HepG2 (cell line): ENCODE measurements around the gene ZNF514. TPM values are rescaled to one million over a fixed set of nuclear protein-coding genes. Genes with fewer than 3 reads are reported as not detected.

Experiments used
- ATAC-seq: fragments of 200-7000 bp; cut with Tn5 transposase; 3 replicates; pipeline ENCODE4 v1.9.1; 2020; ENCODE audit warnings: mild to moderate bottlenecking, moderate library complexity
- BruUV-seq: library from RNA; stranded (reverse); fragments of 400-500 nt; replicated peaks from 2 replicates; lab custom pipeline; 2021; lab: Mats Ljungman, UMichigan
- CTCF ChIA-PET: fragments of 300-600 bp; formaldehyde crosslinking; extraction: SDS; loops from one replicate; lab custom pipeline; 2021; ENCODE audit warnings: low total read pairs, inconsistent platforms, low intra/inter-chr PET ratio; lab: Yijun Ruan, JAX
- POLR2A ChIA-PET: fragments of 350-600 bp; sonication (Branson Sonifier 250); formaldehyde crosslinking; loops from one replicate; lab custom pipeline; 2020; ENCODE audit warnings: antibody characterized with exemption, inconsistent platforms; lab: Yijun Ruan, JAX
- DNase-seq: peaks from one replicate; pipeline ENCODE4 v3.0.0-alpha.2; 2015; ENCODE audit warnings: low spot score
- FAIRE-seq: peaks from 3 replicates; lab custom pipeline; 2011; peaks lifted over from hg19 to GRCh38; lab: Jason Lieb, UNC
- H2AFZ ChIP-seq: one replicate; pipeline ENCODE4 v1.6.1; 2011; ENCODE audit warnings: low read length, inconsistent platforms
- H3K27ac ChIP-seq: fragments of 300-600 bp; 3 replicates; pipeline ENCODE4 v1.8.0; 2011; ENCODE audit warnings: mixed run types, mild to moderate bottlenecking, mixed read lengths, low read length, inconsistent platforms; ENCODE audit not compliant: insufficient read depth; ENCODE audit errors: extremely low read length
- H3K27me3 ChIP-seq, 2 experiments: fragments of 200-600 bp in 1 of 2; 2 replicates in 1 of 2; 3 replicates in 1 of 2; pipeline versions ENCODE4 v1.6.0 to v1.8.0; 2011; ENCODE audit warnings: low read length in 2 of 2, mild to moderate bottlenecking in 2 of 2, moderate library complexity in 2 of 2, inconsistent platforms in 1 of 2; ENCODE audit not compliant: insufficient read depth in 2 of 2, control insufficient read depth in 1 of 2
- H3K36me3 ChIP-seq, 2 experiments: fragments of 200-600 bp in 1 of 2; replicated peaks in 1 of 2; 2 replicates in 1 of 2; 3 replicates in 1 of 2; pipeline versions ENCODE4 v1.5.1 to v1.8.0; 2011; ENCODE audit warnings: low read length in 2 of 2, inconsistent platforms in 1 of 2; ENCODE audit not compliant: insufficient read depth in 2 of 2, control insufficient read depth in 1 of 2
- H3K4me1 ChIP-seq: 2 replicates; pipeline ENCODE4 v1.5.1; 2012; ENCODE audit warnings: low read length, inconsistent platforms; ENCODE audit not compliant: insufficient read depth
- H3K4me2 ChIP-seq: 2 replicates; pipeline ENCODE4 v1.6.0; 2011; ENCODE audit warnings: low read depth, low read length, inconsistent platforms
- H3K4me3 ChIP-seq, 3 experiments: fragments of 200-600 bp in 1 of 3; sonication (generic), shearing (Covaris generic) in 1 of 3; replicated peaks in 1 of 3; 2 replicates each; pipeline ENCODE4 v1.5.1; 2011 to 2016; ENCODE audit warnings: low read length in 3 of 3, inconsistent platforms in 2 of 3, low read depth in 2 of 3, mild to moderate bottlenecking in 2 of 3, control low read depth in 1 of 3, mixed read lengths in 1 of 3; ENCODE audit not compliant: insufficient read depth in 1 of 3
- H3K79me2 ChIP-seq: one replicate; pipeline ENCODE4 v1.6.1; 2011; ENCODE audit warnings: low read length, inconsistent platforms; ENCODE audit not compliant: insufficient read depth
- H3K9ac ChIP-seq: 2 replicates; pipeline ENCODE4 v1.6.0; 2011; ENCODE audit warnings: mild to moderate bottlenecking, low read depth, low read length, inconsistent platforms; ENCODE audit not compliant: insufficient read depth
- H3K9me3 ChIP-seq: 2 replicates; pipeline ENCODE4 v1.5.1; 2012; ENCODE audit warnings: mild to moderate bottlenecking, low read length
- H4K20me1 ChIP-seq: 2 replicates; pipeline ENCODE4 v1.6.0; 2011; ENCODE audit warnings: inconsistent platforms, mild to moderate bottlenecking, low read length, moderate library complexity; ENCODE audit not compliant: insufficient read depth
- CBX5 ChIP-seq: sonication (generic); formaldehyde crosslinking; IDR thresholded peaks from 2 replicates; pipeline ENCODE4 v1.4.0; 2020; ENCODE audit warnings: missing genetic modification reagents, borderline replicate concordance
- FOXO1 ChIP-seq: sonication (generic); formaldehyde crosslinking; IDR thresholded peaks from 2 replicates; pipeline ENCODE4 v1.4.0; 2020; ENCODE audit warnings: missing genetic modification reagents
- GATA4 ChIP-seq: sonication (generic); IDR thresholded peaks from 2 replicates; pipeline ENCODE4 v1.6.1; 2016; ENCODE audit warnings: antibody characterized with exemption, low read depth, borderline replicate concordance
- SIN3A ChIP-seq: IDR thresholded peaks from 2 replicates; pipeline ENCODE4 v1.6.1; 2011; ENCODE audit warnings: low read depth, mild to moderate bottlenecking, control low read depth, low read length, borderline replicate concordance
- TARDBP ChIP-seq: sonication (generic); formaldehyde crosslinking; IDR thresholded peaks from 2 replicates; pipeline ENCODE4 v1.8.0; 2022; ENCODE audit warnings: mild to moderate bottlenecking, missing genetic modification reagents
- ZNF124 ChIP-seq: sonication (generic); formaldehyde crosslinking; IDR thresholded peaks from 2 replicates; pipeline ENCODE4 v1.4.0; 2020; ENCODE audit warnings: missing genetic modification reagents
- ZNF552 ChIP-seq: sonication (generic); formaldehyde crosslinking; IDR thresholded peaks from 2 replicates; pipeline ENCODE4 v1.9.0; 2022; ENCODE audit warnings: missing genetic modification reagents, mild to moderate bottlenecking, borderline replicate concordance
- WGBS: methylation state at CpG from one replicate; pipeline ENCODE4 v1.1.6; 2017; ENCODE audit warnings: low lambda C conversion rate; 5-methylcytosine and 5-hydroxymethylcytosine counted together
- in situ Hi-C: cut with HindIII; loops from 2 replicates; pipeline ENCODE4 v1.10.0; 2017; ENCODE audit warnings: low pct_unique_long_range_greater_than_20kb; ENCODE audit not compliant: extremely low pct_ligation_motif_present
- intact Hi-C: fragments of 100-400 bp; cut with micrococcal nuclease; formaldehyde crosslinking; loops from one replicate; pipeline ENCODE4 v1.10.0; 2022; ENCODE audit not compliant: unreplicated experiment
- polyA plus RNA-seq, 8 experiments: library from polyadenylated mRNA; depleted of rRNA in 3 of 8; stranded (reverse) in 7 of 8; unstranded in 1 of 8; fragments of >200 nt; fragmentation: Illumina TruSeq in 4 of 8; extraction: Trizol in 4 of 8; gene quantifications; 2 replicates each; pipeline versions ENCODE4 v1.2.1 to v1.2.3, GENCODE V29; 2011 to 2016; ENCODE audit warnings: low read depth in 4 of 8, missing spikeins in 1 of 8, mixed read lengths in 1 of 8; ENCODE audit not compliant: insufficient read depth in 1 of 8
- total RNA-seq, 5 experiments: library from RNA; depleted of rRNA; stranded (reverse); fragments of >200 nt; fragmentation: Illumina TruSeq; extraction: Trizol; gene quantifications; 2 replicates each; pipeline ENCODE4 v1.2.3, GENCODE V29; 2016; ENCODE audit warnings: low read depth in 1 of 5
- TF ChIP-seq, protein P1 (sequence below): sonication (generic); formaldehyde crosslinking; IDR thresholded peaks from 2 replicates; pipeline ENCODE4 v1.8.0; 2022; ENCODE audit warnings: low read depth, missing genetic modification reagents
- TF ChIP-seq, protein P2 (sequence below): sonication (generic); formaldehyde crosslinking; IDR thresholded peaks from 2 replicates; pipeline ENCODE4 v1.4.0; 2020; ENCODE audit warnings: mild to moderate bottlenecking, missing genetic modification reagents, borderline replicate concordance

The ZNF514 gene
- total and polyA plus RNA-seq, 2 of the 13 experiments (the other 11 are each of a cell fraction or from before 2014, with no cell fraction given), result 15.2 to 18.7 TPM

DNA sequence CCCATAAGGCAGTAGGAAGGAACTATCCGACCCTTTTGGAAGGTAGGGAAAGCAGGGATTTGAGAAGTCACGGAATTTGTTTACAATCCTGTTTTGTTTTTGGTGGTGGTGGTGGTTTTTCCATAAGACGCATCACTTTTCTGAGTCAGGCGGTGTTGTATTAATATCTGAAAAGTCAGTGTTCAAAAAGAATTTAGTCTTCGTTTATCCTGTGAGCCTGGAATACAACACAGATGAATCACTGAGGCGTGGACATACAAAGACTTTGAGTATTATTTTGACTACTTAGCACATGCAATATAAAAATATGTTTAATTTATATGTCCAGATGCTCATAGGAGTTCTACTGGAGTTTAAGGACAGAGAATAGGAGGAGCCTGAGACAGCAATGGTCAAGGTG, 48.5 kb upstream of the ZNF514 start:
- Histone ChIP-seq H3K4me2 (no peak overlapping the region), H3K27me3 (no peaks in the 10 kb centered on the region; a peak in 2 of 5 replicates), H3K36me3 (no peaks in the 10 kb centered on the region), H3K4me1 (no peaks in the 10 kb centered on the region), H3K27ac (no peak overlapping the region), H3K79me2 (no peaks in the 10 kb centered on the region), H3K9ac (no peak overlapping the region), H2AFZ (no peak overlapping the region), H3K4me3 (no peak overlapping the region), H3K9me3 (peaks cover 19% of the 10 kb centered on the region), H4K20me1 (no peaks in the 10 kb centered on the region)
- no peak for ATAC-seq
- no peak for FAIRE-seq
- no TSS peak for BruUV-seq
- WGBS, result 51% methylated on average over 6 of the region's 6 CpGs
- no peak for TF ChIP-seq TARDBP (CRISPR knock-in tag)
- TF ChIP-seq, protein P1, sequence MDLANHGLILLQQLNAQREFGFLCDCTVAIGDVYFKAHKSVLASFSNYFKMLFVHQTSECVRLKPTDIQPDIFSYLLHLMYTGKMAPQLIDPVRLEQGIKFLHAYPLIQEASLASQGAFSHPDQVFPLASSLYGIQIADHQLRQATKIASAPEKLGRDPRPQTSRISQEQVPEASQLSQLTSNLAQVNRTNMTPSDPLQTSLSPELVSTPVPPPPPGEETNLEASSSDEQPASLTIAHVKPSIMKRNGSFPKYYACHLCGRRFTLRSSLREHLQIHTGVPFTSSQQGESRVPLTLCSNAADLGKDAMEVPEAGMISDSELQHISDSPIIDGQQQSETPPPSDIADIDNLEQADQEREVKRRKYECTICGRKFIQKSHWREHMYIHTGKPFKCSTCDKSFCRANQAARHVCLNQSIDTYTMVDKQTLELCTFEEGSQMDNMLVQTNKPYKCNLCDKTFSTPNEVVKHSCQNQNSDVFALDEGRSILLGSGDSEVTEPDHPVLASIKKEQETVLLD (CRISPR knock-in tag), result no peak
- no peak for TF ChIP-seq GATA4
- no peak for TF ChIP-seq FOXO1 (CRISPR knock-in tag)
- TF ChIP-seq, protein P2, sequence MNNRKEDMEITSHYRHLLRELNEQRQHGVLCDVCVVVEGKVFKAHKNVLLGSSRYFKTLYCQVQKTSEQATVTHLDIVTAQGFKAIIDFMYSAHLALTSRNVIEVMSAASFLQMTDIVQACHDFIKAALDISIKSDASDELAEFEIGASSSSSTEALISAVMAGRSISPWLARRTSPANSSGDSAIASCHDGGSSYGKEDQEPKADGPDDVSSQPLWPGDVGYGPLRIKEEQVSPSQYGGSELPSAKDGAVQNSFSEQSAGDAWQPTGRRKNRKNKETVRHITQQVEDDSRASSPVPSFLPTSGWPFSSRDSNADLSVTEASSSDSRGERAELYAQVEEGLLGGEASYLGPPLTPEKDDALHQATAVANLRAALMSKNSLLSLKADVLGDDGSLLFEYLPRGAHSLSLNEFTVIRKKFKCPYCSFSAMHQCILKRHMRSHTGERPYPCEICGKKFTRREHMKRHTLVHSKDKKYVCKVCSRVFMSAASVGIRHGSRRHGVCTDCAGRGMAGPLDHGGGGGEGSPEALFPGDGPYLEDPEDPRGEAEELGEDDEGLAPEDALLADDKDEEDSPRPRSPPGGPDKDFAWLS (CRISPR knock-in tag), result no peak
- TF ChIP-seq CBX5, result no peak
- no peak for TF ChIP-seq ZNF552
- no peak for TF ChIP-seq SIN3A
- no peak for TF ChIP-seq ZNF124 (CRISPR knock-in tag)
- no peak for DNase-seq
- ChIA-PET POLR2A (no interaction called here), CTCF (no interaction called here)
- intact Hi-C loops, result no loop called here
- in situ Hi-C loops, result no loop called here
